ENCODE measurements around the gene CEBPG.

- TF ChIP-seq, protein P1, sequence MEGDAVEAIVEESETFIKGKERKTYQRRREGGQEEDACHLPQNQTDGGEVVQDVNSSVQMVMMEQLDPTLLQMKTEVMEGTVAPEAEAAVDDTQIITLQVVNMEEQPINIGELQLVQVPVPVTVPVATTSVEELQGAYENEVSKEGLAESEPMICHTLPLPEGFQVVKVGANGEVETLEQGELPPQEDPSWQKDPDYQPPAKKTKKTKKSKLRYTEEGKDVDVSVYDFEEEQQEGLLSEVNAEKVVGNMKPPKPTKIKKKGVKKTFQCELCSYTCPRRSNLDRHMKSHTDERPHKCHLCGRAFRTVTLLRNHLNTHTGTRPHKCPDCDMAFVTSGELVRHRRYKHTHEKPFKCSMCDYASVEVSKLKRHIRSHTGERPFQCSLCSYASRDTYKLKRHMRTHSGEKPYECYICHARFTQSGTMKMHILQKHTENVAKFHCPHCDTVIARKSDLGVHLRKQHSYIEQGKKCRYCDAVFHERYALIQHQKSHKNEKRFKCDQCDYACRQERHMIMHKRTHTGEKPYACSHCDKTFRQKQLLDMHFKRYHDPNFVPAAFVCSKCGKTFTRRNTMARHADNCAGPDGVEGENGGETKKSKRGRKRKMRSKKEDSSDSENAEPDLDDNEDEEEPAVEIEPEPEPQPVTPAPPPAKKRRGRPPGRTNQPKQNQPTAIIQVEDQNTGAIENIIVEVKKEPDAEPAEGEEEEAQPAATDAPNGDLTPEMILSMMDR (IDR thresholded peaks at IDR 0.05) = no peak
- TF ChIP-seq POLR2AphosphoS5 (IDR thresholded peaks at IDR 0.05; ENCODE audit: low read depth, low read length) (no peak), SIN3A (IDR thresholded peaks at IDR 0.05; ENCODE audit: borderline replicate concordance, insufficient read depth, low read depth, low read length) (no peak), TCF7L2 (IDR thresholded peaks at IDR 0.05; ENCODE audit: low read depth, low read length) (no peak)
- TF ChIP-seq, protein P2, sequence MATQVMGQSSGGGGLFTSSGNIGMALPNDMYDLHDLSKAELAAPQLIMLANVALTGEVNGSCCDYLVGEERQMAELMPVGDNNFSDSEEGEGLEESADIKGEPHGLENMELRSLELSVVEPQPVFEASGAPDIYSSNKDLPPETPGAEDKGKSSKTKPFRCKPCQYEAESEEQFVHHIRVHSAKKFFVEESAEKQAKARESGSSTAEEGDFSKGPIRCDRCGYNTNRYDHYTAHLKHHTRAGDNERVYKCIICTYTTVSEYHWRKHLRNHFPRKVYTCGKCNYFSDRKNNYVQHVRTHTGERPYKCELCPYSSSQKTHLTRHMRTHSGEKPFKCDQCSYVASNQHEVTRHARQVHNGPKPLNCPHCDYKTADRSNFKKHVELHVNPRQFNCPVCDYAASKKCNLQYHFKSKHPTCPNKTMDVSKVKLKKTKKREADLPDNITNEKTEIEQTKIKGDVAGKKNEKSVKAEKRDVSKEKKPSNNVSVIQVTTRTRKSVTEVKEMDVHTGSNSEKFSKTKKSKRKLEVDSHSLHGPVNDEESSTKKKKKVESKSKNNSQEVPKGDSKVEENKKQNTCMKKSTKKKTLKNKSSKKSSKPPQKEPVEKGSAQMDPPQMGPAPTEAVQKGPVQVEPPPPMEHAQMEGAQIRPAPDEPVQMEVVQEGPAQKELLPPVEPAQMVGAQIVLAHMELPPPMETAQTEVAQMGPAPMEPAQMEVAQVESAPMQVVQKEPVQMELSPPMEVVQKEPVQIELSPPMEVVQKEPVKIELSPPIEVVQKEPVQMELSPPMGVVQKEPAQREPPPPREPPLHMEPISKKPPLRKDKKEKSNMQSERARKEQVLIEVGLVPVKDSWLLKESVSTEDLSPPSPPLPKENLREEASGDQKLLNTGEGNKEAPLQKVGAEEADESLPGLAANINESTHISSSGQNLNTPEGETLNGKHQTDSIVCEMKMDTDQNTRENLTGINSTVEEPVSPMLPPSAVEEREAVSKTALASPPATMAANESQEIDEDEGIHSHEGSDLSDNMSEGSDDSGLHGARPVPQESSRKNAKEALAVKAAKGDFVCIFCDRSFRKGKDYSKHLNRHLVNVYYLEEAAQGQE (IDR thresholded peaks at IDR 0.05; ENCODE audit: insufficient read depth in 1 of 2, low read depth in 2 of 2, low read length in 1 of 2) = no peak
Observed at GRCh38 chr19:33382982-33383381, 9.5 kb downstream of the CEBPG start.

Data from Panc1 (cell line).